HG02973 (cell line): Measurements from ENCODE around the gene DENR.
"Not testable (repeated sequence)": the region's sequence is repeated elsewhere in the genome, so short reads cannot be mapped to it uniquely, and the experiment has no call there.

ENCODE experiments used
- ATAC-seq: cut with Tn5 transposase; IDR thresholded peaks from one replicate; pipeline ENCODE4 v1.9.1; 2021; ENCODE audit warnings: moderate library complexity; ENCODE audit not compliant: unreplicated experiment

DENR gene

GRCh38 chr12:122738571-122738970 is 14.1 kb upstream of the DENR start:
- no peak for ATAC-seq

- ATAC-seq, result no peak
Measured at GRCh38 chr12:122740351-122740750, 12.3 kb upstream of the DENR start.

GRCh38 chr12:122743895-122744525 is 8.6 kb upstream of the DENR start:
- no peak for ATAC-seq

- no peak for ATAC-seq
Measured at GRCh38 chr12:122747224-122748135, 5.1 kb upstream of the DENR start.

GRCh38 chr12:122749569-122750332 is 2.9 kb upstream of the DENR start:
- ATAC-seq, result no peak

DNA sequence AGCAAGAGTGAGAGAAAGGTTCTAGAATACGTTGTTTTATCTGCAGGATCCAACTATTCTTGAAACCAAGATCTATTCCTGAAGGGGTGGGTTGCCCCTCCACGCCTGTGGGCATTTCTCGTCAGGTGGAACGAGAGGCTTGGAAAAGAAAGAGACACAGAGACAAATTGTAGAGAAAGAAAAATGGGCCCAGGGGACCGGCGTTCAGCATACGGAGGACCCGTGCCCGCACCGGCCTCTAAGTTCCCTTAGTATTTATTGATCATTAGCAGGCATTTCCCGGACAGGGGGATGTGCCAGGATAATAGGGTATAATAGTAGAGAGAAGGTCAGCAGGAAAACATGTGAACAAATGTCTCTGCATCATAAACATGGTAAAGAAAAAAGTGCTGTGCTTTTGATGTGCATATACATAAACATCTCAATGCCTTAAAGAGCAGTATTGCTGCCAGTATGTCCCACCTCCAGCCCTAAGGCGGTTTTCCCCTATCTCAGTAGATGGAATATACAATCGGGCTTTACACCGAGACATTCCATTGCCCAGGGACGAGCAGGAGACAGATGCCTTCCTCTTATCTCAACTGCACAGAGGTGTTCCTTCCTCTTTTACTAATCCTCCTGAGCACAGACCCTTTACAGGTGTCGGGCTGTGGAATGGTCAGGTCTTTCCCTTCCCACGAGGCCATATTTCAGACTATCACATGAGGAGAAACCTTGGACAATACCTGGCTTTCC is 1.7 kb upstream of the DENR start:
- ATAC-seq, result not testable (repeated sequence)

DNA sequence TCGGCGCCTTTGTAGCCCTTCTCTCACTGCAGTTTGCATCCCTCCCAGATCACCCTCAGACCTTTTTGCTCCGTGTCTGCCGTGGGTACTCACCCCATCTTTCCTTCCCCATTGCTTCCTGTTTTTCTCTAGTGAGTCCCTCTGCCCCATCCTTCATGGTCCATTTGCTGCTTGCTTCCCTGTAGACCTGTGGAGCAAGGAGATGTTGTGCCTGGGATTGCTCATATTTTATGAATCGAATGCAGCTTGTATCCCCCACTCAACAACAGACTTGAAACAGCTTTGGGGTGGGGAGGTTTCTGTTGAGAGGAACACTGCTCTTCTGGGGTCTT is 661 bp downstream of the DENR start:
- no peak for ATAC-seq

DNA sequence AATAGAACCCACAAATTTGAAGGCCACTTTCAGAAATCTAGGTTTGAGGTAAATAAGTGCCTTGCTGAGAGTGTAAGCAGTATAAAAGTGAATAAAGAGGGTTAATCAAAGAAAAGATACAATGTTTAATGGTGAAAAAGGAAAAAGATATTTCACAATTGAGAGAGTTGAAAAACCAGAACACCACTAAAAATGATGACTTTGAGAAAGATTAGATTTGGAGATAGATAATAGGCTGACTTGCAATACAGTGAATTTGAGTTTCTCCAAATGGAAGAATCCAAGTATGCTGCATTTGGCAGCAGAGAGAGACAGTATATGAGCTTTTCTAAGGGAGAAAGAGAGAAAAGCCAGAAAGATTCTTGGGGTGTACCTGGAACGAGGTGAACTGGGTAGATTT is 2.2 kb downstream of the DENR start:
- no peak for ATAC-seq

GRCh38 chr12:122757568-122757967 is 4.9 kb downstream of the DENR start:
- no peak for ATAC-seq

- ATAC-seq, result no peak
Measured at GRCh38 chr12:122785503-122785902, 32.9 kb downstream of the DENR start.

DNA sequence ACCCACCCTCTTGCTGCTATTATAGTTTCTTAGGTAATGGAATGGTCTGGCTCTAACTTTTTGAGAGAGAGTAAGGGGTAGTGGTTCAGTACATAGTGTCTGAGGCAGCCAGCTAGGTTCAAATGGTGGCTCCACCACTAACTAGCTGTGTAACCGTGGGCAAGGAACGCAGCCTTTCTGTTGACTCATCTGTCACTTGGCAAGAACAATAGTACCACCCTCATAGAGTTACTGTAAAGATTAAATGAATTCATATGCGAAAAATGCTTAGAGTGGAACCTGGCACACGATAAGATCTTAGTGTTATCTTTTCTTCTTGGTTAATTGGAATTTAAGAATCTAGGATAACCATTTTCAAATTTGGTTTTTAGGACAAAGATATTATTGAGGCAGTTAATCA is 35.8 kb downstream of the DENR start:
- ATAC-seq, result no peak

DNA sequence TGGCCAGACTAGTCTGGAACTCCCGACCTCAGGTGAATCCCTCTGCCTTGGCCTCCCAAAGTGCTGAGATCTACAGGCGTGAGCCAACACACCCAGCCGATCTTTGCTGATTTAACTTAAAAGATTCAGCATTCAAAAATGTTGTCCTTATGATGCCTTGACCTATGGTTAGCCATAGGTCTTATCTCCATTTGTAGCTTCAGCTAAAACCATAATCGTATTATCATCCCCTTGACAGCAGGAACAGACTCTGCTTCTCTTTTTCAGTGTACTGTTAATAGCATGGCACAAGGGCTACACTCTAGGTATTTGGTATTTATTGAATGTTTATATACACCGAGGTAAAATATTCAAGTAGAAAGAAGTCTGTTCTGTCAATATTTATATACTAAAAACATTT is 37.0 kb downstream of the DENR start:
- no peak for ATAC-seq

DNA sequence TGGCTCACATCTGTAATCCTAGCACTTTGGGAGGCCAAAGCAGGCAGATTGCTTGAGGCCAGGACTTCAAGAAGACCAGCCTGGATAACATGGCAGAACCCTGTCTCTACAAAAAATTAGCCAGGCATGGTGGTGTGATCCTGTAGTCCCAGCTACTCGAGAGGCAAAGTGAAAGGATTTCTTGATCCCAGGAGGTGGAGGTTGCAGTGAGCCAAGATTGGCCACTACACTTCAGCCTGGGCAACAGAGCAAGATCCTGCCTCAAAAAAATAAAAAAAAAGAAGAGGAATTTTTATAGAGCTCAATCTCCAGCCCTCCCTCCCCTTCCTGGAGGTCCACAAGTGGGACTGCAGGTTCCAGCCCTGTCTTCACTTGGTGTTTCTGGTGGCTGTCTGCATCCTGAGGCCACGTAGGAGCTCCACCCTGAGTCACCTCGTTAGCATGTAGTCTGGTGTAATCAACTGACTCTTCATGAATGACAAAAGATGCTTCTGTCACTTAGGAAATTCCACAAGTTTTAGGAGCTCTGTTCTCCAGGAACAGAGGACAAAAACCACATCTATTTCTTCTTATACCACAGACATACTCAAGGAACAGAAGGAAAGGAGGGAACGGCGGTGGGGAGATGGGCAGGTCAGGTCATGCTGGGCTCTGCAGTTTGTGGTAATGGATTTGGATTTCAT is 37.9 kb downstream of the DENR start:
- ATAC-seq, result no peak

DNA sequence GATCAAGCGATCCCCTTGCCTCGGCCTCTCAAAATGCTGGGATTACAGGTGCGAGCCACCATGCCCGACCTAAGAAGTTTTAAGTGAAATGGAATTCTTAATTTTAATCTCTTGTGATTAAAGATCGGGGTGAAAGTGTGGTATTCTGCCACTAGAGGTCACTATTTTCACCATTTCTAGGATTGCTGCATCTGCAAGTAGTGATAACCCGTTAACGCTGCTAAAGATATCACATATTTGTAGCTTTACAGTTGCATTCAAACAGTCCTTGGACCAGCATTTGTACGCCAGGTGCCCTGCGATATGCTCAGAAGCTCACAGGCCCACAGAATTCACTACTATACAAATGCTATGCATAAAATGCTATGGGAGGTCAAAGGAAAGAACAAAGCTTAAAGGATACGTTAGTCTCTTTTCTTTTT is 41.1 kb downstream of the DENR start:
- no peak for ATAC-seq

DNA sequence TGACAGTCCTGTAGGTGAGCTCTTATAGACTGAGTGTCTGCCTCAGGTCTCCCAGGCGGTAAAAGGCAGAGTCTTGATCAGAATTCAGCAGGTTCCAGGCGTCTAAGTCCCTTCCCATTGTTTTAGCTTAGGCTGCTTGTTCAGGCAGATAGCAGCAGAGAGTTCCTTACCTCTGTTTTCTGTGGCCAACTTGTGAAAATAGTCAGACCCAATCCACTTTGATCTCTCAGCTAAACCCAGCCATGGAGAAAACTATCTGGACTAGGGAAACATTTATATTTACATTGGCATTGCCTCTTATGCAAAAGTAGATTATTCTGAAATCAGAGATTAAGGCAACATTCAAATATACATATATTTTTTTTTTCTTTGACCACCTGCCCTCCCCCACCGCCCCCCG is 43.2 kb downstream of the DENR start:
- ATAC-seq, result no peak

- no peak for ATAC-seq
Measured at GRCh38 chr12:122799641-122800243, 47.1 kb downstream of the DENR start.

- no peak for ATAC-seq
Measured at GRCh38 chr12:122803937-122804336, 51.3 kb downstream of the DENR start.

GRCh38 chr12:122804957-122805356 is 52.3 kb downstream of the DENR start:
- ATAC-seq, result not testable (repeated sequence)

DNA sequence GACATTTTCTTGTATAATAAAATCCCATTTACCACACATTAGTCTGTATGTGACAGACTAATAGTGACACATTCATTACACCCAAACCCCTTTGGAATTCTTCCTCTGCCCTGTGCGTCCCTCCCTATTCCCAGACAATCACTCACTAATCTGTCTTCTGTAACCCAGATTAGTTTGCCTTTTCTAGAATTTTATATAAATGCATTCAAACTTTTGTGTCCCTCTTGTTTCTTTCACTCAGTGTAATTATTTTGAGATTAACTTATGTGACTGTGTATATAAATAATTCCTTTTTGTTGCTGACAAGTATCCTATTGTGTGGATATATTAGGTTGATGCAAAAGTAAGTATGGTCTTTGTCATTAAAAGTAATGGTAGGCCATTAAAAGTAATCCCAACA is 55.0 kb downstream of the DENR start:
- no peak for ATAC-seq

DNA sequence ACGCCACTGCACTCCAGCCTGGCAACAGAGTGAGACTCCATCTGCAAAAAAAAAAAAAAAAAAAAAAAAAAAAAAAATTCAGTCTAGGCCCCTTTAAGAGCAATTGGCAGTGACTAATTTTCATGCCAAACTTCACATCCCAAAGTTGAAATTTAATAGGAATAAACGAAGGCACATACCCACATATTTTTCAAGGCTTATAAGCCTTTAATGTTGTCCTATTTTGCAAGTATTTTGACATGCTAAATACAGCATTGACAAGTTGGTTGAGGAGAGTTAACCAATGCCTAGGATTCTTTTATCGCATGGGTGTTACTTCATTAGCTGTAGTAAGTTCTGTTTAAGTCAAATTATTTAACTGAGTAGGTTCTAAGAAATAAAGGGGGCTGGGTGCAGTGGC is 59.2 kb downstream of the DENR start:
- ATAC-seq, result no peak
